ENCODE results near the gene FAM13A. TPM values are rescaled to one million over a fixed set of nuclear protein-coding genes. Genes with fewer than 3 reads are reported as not detected.

Gene FAM13A
- total and polyA plus RNA-seq, 2 of the 4 experiments (the other 2 are of a cell fraction) = 13.1 to 22.0 TPM

DNA sequence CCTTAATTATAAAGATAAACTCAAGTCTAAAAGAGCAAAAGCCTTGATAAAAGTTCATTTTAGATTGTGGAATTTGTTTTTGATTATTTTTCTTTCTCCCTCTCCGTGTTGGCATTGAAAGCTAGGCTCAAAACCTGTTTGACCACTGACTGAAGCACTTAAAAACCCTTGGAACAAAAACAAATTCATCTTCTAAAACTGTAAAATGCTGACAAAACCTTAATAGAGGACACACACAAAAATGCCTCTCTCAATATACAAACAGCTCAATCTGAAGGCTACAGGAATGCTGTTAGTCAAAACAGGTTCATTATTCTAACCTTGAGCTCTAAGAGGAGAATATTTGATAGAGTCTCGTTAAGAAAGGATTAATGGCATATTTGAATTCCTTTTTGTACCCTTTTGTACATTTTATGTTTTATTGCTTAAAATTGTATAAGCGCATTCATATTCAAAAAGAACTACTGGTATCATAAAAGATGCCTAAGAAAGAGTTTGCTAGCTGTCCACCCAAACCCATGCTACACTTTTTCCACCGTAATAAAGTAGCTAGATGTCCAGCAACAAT is 285.0 kb downstream of the FAM13A start:
- Histone ChIP-seq H2BK120ac (ENCODE audit: low read depth, low read length) (no peak overlapping the region), H3K4me2 (ENCODE audit: low read depth, low read length) (no peak overlapping the region), H2BK15ac (ENCODE audit: low read depth, low read length) (no peak overlapping the region), H2BK5ac (ENCODE audit: low read depth, low read length, poor library complexity, severe bottlenecking) (no peak overlapping the region), H3K9me3 (ENCODE audit: control insufficient read depth, insufficient read depth, low read length) (no peaks in the 10 kb centered on the region), H3K9me1 (ENCODE audit: insufficient read depth, low read length) (no peaks in the 10 kb centered on the region), H3K27ac (ENCODE audit: insufficient read depth, low read length) (no peak overlapping the region), H4K20me1 (ENCODE audit: insufficient read depth, low read length) (no peaks in the 10 kb centered on the region), H4K91ac (ENCODE audit: insufficient read depth, low read depth, low read length) (no peak overlapping the region), H3K23ac (ENCODE audit: low read depth, low read length) (no peak overlapping the region), H2BK20ac (ENCODE audit: low read depth, low read length) (no peak overlapping the region), H4K8ac (ENCODE audit: low read depth in 2 of 2, low read length in 2 of 2) (no peak overlapping the region), H2AK5ac (ENCODE audit: low read depth, low read length) (no peak overlapping the region), H3K36me3 (ENCODE audit: control insufficient read depth, insufficient read depth, low read length) (peaks cover 8% of the 10 kb centered on the region; the same call in 1 of the 2 replicates), H3K27me3 (ENCODE audit: control insufficient read depth, insufficient read depth, low read length) (no peaks in the 10 kb centered on the region), H3K4ac (ENCODE audit: low read depth, low read length) (no peak overlapping the region), H3K4me1 (ENCODE audit: control insufficient read depth, insufficient read depth, low read length) (no peaks in the 10 kb centered on the region), H3K14ac (replicated peaks; ENCODE audit: low read depth, low read length) (no peak overlapping the region), H3K9ac (ENCODE audit: low read depth, low read length) (no peak overlapping the region), H3K4me3 (ENCODE audit: insufficient read depth, low read depth, low read length) (no peak overlapping the region), H3K18ac (ENCODE audit: low read depth, low read length) (no peak overlapping the region), H3K79me1 (ENCODE audit: low read depth in 1 of 2, low read length in 2 of 2) (no peaks in the 10 kb centered on the region), H4K5ac (ENCODE audit: low read depth, low read length) (no peak overlapping the region), H3K56ac (ENCODE audit: extremely low read depth, insufficient read depth, low read length) (no peak overlapping the region), H2AFZ (replicated peaks; ENCODE audit: low read length, poor library complexity) (no peak overlapping the region), H2AK9ac (replicated peaks; ENCODE audit: low read depth, low read length, poor library complexity) (no peak overlapping the region)
- CTCF ChIA-PET = no interaction called here
- DNase-seq (no peak), ATAC-seq (ENCODE audit: low read depth) (no peak)
- dilution Hi-C loops (cut with HindIII; ENCODE audit: low sequenced_read_pairs, unreplicated experiment) = no loop called here
- intact Hi-C loops (cut with micrococcal nuclease) = no loop called here
- no peak for TF ChIP-seq FOS (IDR thresholded peaks at IDR 0.05; ENCODE audit: low read depth, low read length)
- no peak for TF ChIP-seq MXI1 (IDR thresholded peaks at IDR 0.05; ENCODE audit: borderline replicate concordance, low read depth, low read length)
- no peak for TF ChIP-seq MAZ (IDR thresholded peaks at IDR 0.05; ENCODE audit: borderline replicate concordance, low read depth, low read length)
- TF ChIP-seq CEBPB (IDR thresholded peaks at IDR 0.05; ENCODE audit: low read depth, low read length) = no peak
- TF ChIP-seq ELK1 (IDR thresholded peaks at IDR 0.05; ENCODE audit: borderline replicate concordance, low read depth, low read length) = no peak
- TF ChIP-seq CHD1 (IDR thresholded peaks at IDR 0.05; ENCODE audit: low read depth, low read length) = no peak
- TF ChIP-seq RAD21 (IDR thresholded peaks at IDR 0.05; ENCODE audit: low read length) = no peak
- TF ChIP-seq CTCF (conservative IDR thresholded peaks at IDR 0.05; ENCODE audit: low read depth, low read length) = no peak
- TF ChIP-seq RCOR1 (IDR thresholded peaks at IDR 0.05; ENCODE audit: insufficient replicate concordance, low read length) = no peak
- TF ChIP-seq, protein P1, sequence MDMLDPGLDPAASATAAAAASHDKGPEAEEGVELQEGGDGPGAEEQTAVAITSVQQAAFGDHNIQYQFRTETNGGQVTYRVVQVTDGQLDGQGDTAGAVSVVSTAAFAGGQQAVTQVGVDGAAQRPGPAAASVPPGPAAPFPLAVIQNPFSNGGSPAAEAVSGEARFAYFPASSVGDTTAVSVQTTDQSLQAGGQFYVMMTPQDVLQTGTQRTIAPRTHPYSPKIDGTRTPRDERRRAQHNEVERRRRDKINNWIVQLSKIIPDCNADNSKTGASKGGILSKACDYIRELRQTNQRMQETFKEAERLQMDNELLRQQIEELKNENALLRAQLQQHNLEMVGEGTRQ (IDR thresholded peaks at IDR 0.05; ENCODE audit: low read depth, low read length) = no peak
- no peak for TF ChIP-seq RFX5 (IDR thresholded peaks at IDR 0.05; ENCODE audit: low read depth, low read length)
- TF ChIP-seq BHLHE40 (IDR thresholded peaks at IDR 0.05; ENCODE audit: low read depth, low read length) = no peak
- BruUV-seq (replicated peaks) = no TSS peak
- POLR2A ChIA-PET (ENCODE audit: unreplicated experiment) = no interaction called here
- 80% methylated on average over 1 of the region's 4 CpGs; no CpG with 5 or more reads in 1 of the 2 experiments for WGBS, 2 experiments (ENCODE audit: extremely low coverage in 2 of 2, insufficient read length in 1 of 2)
- in situ Hi-C loops (cut with MboI; ENCODE audit: low sequenced_read_pairs) = no loop called here

Measured in IMR-90 (cell line).